Upper lobe of left lung (tissue), 4 donors: ENCODE data around the gene TYROBP.

ENCODE experiments used
- POLR2A ChIP-seq, 4 donors: fragments of 450-650 bp; IDR thresholded peaks; one replicate each; pipeline ENCODE4 v1.5.1; 2016 to 2017; ENCODE audit warnings: antibody characterized with exemption in 4 of 4, mild to moderate bottlenecking in 2 of 4
- TF ChIP-seq, protein P1 (sequence below), 6 experiments: fragments of 450-650 bp in 4 of 6; fragments of 200-600 bp in 2 of 6; sonication (generic) in 2 of 6; IDR thresholded peaks; one replicate each; pipeline ENCODE4 v1.5.1; 2016 to 2019; ENCODE audit warnings: antibody characterized with exemption in 6 of 6

GRCh38 chr19:35860436-35860817 lies 47.7 kb downstream of the TYROBP start:
- TF ChIP-seq POLR2A (IDR thresholded peaks at IDR 0.05), result no peak
- TF ChIP-seq, protein P1, sequence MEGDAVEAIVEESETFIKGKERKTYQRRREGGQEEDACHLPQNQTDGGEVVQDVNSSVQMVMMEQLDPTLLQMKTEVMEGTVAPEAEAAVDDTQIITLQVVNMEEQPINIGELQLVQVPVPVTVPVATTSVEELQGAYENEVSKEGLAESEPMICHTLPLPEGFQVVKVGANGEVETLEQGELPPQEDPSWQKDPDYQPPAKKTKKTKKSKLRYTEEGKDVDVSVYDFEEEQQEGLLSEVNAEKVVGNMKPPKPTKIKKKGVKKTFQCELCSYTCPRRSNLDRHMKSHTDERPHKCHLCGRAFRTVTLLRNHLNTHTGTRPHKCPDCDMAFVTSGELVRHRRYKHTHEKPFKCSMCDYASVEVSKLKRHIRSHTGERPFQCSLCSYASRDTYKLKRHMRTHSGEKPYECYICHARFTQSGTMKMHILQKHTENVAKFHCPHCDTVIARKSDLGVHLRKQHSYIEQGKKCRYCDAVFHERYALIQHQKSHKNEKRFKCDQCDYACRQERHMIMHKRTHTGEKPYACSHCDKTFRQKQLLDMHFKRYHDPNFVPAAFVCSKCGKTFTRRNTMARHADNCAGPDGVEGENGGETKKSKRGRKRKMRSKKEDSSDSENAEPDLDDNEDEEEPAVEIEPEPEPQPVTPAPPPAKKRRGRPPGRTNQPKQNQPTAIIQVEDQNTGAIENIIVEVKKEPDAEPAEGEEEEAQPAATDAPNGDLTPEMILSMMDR (IDR thresholded peaks at IDR 0.05), result no peak
